Measurements from ENCODE around the gene TRIM31. TPM values are rescaled to one million over a fixed set of nuclear protein-coding genes. Genes with fewer than 3 reads are reported as not detected.

TRIM31 gene
- total RNA-seq, 1 experiment from 2014 or later = 0.13 TPM

DNA sequence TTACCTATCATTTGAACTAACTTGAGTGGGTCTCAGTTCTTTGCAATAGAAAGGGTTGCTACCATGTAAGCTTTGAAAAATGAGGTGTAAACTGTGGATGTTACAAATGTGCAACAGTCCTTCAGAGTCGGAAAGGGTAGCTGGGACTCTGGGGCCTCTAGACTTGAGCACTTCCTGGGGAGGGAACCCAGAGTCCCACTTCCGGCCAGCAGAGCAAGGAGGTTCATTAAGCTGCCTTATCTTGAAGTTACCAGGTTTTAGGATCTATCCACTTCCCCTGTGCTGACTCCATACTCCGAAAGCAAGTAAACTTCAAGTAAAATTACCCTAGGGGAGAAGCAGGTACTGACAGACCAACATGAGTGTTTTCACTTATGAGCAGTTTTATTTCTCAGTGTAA, 38.7 kb upstream of the TRIM31 start:
- H3K4me1 Mint-ChIP-seq = no peaks in the 10 kb centered on the region
- no peak for ATAC-seq
- TF ChIP-seq, protein P1, sequence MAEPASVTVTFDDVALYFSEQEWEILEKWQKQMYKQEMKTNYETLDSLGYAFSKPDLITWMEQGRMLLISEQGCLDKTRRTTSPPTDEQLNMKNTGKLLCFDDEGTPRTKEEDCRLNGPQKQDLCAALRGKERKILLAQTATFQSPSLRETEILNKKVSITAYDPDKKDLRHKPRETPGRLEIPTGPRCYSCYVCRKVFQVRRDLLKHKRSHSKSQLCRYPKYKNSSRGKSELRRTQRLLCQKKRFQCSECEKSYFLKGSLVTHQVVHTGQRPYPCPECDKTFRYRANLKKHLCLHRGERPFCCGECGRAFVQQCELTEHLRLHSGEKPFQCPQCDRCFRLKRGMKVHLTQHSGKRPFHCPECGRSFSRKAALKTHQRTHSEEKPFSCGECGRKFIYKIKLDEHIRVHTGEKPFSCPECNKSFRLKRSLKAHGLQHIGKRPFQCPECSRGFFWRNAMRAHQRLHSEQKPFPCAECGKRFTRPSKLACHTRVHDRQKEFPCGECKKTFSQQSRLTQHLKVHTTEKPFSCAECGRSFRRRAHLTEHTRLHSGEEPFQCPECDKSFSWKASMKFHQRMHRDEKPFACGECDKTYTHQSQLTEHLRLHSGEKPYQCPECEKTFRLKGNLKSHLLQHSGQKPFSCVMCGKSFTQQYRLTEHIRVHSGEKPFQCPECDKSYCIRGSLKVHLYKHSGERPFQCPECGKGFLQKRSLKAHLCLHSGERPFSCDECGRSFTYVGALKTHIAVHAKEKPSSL (CRISPR knock-in tag; conservative IDR thresholded peaks at IDR 0.05) = no peak
- TF ChIP-seq MXD4 (CRISPR knock-in tag; IDR thresholded peaks at IDR 0.05; ENCODE audit: borderline replicate concordance) (no peak), NR1H2 (CRISPR knock-in tag; IDR thresholded peaks at IDR 0.05) (no peak), JAZF1 (CRISPR knock-in tag; IDR thresholded peaks at IDR 0.05) (no peak), CREM (CRISPR knock-in tag; IDR thresholded peaks at IDR 0.05) (no peak), ZNF263 (CRISPR knock-in tag; IDR thresholded peaks at IDR 0.05; ENCODE audit: low read depth) (no peak), TCF7 (CRISPR knock-in tag; IDR thresholded peaks at IDR 0.05; ENCODE audit: low read depth) (no peak), CBFB (CRISPR knock-in tag; IDR thresholded peaks at IDR 0.05; ENCODE audit: low read depth) (no peak), NFYB (CRISPR knock-in tag; conservative IDR thresholded peaks at IDR 0.05; ENCODE audit: low read depth) (no peak), ETV6 (CRISPR knock-in tag; IDR thresholded peaks at IDR 0.05) (no peak)
- TF ChIP-seq, protein P2, sequence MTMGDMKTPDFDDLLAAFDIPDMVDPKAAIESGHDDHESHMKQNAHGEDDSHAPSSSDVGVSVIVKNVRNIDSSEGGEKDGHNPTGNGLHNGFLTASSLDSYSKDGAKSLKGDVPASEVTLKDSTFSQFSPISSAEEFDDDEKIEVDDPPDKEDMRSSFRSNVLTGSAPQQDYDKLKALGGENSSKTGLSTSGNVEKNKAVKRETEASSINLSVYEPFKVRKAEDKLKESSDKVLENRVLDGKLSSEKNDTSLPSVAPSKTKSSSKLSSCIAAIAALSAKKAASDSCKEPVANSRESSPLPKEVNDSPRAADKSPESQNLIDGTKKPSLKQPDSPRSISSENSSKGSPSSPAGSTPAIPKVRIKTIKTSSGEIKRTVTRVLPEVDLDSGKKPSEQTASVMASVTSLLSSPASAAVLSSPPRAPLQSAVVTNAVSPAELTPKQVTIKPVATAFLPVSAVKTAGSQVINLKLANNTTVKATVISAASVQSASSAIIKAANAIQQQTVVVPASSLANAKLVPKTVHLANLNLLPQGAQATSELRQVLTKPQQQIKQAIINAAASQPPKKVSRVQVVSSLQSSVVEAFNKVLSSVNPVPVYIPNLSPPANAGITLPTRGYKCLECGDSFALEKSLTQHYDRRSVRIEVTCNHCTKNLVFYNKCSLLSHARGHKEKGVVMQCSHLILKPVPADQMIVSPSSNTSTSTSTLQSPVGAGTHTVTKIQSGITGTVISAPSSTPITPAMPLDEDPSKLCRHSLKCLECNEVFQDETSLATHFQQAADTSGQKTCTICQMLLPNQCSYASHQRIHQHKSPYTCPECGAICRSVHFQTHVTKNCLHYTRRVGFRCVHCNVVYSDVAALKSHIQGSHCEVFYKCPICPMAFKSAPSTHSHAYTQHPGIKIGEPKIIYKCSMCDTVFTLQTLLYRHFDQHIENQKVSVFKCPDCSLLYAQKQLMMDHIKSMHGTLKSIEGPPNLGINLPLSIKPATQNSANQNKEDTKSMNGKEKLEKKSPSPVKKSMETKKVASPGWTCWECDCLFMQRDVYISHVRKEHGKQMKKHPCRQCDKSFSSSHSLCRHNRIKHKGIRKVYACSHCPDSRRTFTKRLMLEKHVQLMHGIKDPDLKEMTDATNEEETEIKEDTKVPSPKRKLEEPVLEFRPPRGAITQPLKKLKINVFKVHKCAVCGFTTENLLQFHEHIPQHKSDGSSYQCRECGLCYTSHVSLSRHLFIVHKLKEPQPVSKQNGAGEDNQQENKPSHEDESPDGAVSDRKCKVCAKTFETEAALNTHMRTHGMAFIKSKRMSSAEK (CRISPR knock-in tag; IDR thresholded peaks at IDR 0.05; ENCODE audit: borderline replicate concordance) = no peak
- TF ChIP-seq, protein P3, sequence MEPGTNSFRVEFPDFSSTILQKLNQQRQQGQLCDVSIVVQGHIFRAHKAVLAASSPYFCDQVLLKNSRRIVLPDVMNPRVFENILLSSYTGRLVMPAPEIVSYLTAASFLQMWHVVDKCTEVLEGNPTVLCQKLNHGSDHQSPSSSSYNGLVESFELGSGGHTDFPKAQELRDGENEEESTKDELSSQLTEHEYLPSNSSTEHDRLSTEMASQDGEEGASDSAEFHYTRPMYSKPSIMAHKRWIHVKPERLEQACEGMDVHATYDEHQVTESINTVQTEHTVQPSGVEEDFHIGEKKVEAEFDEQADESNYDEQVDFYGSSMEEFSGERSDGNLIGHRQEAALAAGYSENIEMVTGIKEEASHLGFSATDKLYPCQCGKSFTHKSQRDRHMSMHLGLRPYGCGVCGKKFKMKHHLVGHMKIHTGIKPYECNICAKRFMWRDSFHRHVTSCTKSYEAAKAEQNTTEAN (CRISPR knock-in tag; IDR thresholded peaks at IDR 0.05) = no peak
- TF ChIP-seq, protein P4, sequence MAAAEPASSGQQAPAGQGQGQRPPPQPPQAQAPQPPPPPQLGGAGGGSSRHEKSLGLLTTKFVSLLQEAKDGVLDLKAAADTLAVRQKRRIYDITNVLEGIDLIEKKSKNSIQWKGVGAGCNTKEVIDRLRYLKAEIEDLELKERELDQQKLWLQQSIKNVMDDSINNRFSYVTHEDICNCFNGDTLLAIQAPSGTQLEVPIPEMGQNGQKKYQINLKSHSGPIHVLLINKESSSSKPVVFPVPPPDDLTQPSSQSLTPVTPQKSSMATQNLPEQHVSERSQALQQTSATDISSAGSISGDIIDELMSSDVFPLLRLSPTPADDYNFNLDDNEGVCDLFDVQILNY (CRISPR knock-in tag; IDR thresholded peaks at IDR 0.05) = no peak
- TF ChIP-seq, protein P5, sequence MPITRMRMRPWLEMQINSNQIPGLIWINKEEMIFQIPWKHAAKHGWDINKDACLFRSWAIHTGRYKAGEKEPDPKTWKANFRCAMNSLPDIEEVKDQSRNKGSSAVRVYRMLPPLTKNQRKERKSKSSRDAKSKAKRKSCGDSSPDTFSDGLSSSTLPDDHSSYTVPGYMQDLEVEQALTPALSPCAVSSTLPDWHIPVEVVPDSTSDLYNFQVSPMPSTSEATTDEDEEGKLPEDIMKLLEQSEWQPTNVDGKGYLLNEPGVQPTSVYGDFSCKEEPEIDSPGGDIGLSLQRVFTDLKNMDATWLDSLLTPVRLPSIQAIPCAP (CRISPR knock-in tag; IDR thresholded peaks at IDR 0.05) = no peak
- TF ChIP-seq, protein P6, sequence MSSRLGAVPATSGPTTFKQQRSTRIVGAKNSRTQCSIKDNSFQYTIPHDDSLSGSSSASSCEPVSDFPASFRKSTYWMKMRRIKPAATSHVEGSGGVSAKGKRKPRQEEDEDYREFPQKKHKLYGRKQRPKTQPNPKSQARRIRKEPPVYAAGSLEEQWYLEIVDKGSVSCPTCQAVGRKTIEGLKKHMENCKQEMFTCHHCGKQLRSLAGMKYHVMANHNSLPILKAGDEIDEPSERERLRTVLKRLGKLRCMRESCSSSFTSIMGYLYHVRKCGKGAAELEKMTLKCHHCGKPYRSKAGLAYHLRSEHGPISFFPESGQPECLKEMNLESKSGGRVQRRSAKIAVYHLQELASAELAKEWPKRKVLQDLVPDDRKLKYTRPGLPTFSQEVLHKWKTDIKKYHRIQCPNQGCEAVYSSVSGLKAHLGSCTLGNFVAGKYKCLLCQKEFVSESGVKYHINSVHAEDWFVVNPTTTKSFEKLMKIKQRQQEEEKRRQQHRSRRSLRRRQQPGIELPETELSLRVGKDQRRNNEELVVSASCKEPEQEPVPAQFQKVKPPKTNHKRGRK (CRISPR knock-in tag; IDR thresholded peaks at IDR 0.05; ENCODE audit: borderline replicate concordance) = no peak
- H3K4me3 Mint-ChIP-seq = no peak overlapping the region
- no peak overlapping the region for H3K27ac Mint-ChIP-seq
- POLR2A ChIA-PET = interaction anchor here (0.9 kb wide), 1 partner anchor 463 kb away, joined by 3 read pairs; no protein-coding TSS in a partner anchor
- H3K27me3 Mint-ChIP-seq (ENCODE audit: low read depth) = peaks cover 21% of the 10 kb centered on the region
- no peak for DNase-seq (ENCODE audit: low spot score)
- no peaks in the 10 kb centered on the region for H3K9me3 Mint-ChIP-seq
- CTCF ChIA-PET = interaction anchor here (1.0 to 1.8 kb wide), 4 partner anchors 20 to 50 kb away, joined by 3 to 10 read pairs (median 3); no protein-coding TSS in a partner anchor
- H3K36me3 Mint-ChIP-seq = no peaks in the 10 kb centered on the region
